GM18867 (cell line): ENCODE results near the gene USP8.
"Not testable (repeated sequence)": the region's sequence is repeated elsewhere in the genome, so short reads cannot be mapped to it uniquely, and the experiment has no call there.

Source experiments
- ATAC-seq: cut with Tn5 transposase; IDR thresholded peaks from one replicate; pipeline ENCODE4 v1.9.1; 2021; ENCODE audit warnings: mild to moderate bottlenecking, moderate library complexity; ENCODE audit not compliant: unreplicated experiment

USP8 gene

GRCh38 chr15:50424066-50424890 lies at the start of gene USP8:
TSS of gene USP8 (plus strand) at chr15:50424405. CDS start at chr15:50439074, 14,669 bp downstream.
- peak; percentile 96 for ATAC-seq

- peak; percentile 98 for ATAC-seq
Measured at GRCh38 chr15:50377867-50378751, 46.1 kb upstream of the USP8 start.

GRCh38 chr15:50378776-50379175 lies 45.4 kb upstream of the USP8 start:
- ATAC-seq, result no peak

GRCh38 chr15:50379413-50379812 lies 44.8 kb upstream of the USP8 start:
- ATAC-seq, result not testable (repeated sequence)

GRCh38 chr15:50380089-50380488 lies 44.1 kb upstream of the USP8 start:
- ATAC-seq, result no peak

- ATAC-seq, result no peak
Measured at GRCh38 chr15:50381438-50381837, 42.8 kb upstream of the USP8 start.

GRCh38 chr15:50382408-50382807 lies 41.8 kb upstream of the USP8 start:
- not testable (repeated sequence) for ATAC-seq

GRCh38 chr15:50390554-50391264 lies 33.5 kb upstream of the USP8 start:
- ATAC-seq, result no peak

GRCh38 chr15:50391561-50391960 lies 32.6 kb upstream of the USP8 start:
- ATAC-seq, result not testable (repeated sequence)

GRCh38 chr15:50411870-50412269 lies 12.3 kb upstream of the USP8 start:
- no peak for ATAC-seq

GRCh38 chr15:50414624-50415023 lies 9.6 kb upstream of the USP8 start:
- ATAC-seq, result no peak

- ATAC-seq, result no peak
Measured at GRCh38 chr15:50415752-50416404, 8.3 kb upstream of the USP8 start.

- no peak for ATAC-seq
Measured at GRCh38 chr15:50416890-50417289, 7.3 kb upstream of the USP8 start.

GRCh38 chr15:50418041-50418583 lies 6.1 kb upstream of the USP8 start:
- no peak for ATAC-seq

- ATAC-seq, result no peak
Measured at GRCh38 chr15:50425219-50425618, 1.0 kb downstream of the USP8 start.

GRCh38 chr15:50425678-50426246 lies 1.6 kb downstream of the USP8 start:
- not testable (repeated sequence) for ATAC-seq

- no peak for ATAC-seq
Measured at GRCh38 chr15:50426428-50426827, 2.2 kb downstream of the USP8 start.

GRCh38 chr15:50431204-50431603 lies 7.0 kb downstream of the USP8 start:
- ATAC-seq, result no peak

- ATAC-seq, result no peak
Measured at GRCh38 chr15:50432230-50432629, 8.0 kb downstream of the USP8 start.

GRCh38 chr15:50435772-50436171 lies 11.6 kb downstream of the USP8 start:
- ATAC-seq, result no peak
